Gastroesophageal sphincter (tissue), 4 donors: ENCODE measurements around the gene ADAMTSL2. TPM values are rescaled to one million over a fixed set of nuclear protein-coding genes. Genes with fewer than 3 reads are reported as not detected.

Source experiments
- total RNA-seq, 4 donors: library from RNA; depleted of rRNA; stranded (reverse); fragments of >200 nt; gene quantifications; one replicate each; pipeline ENCODE4 v1.1.0, GENCODE V29; 2016

ADAMTSL2 gene
- total RNA-seq, 4 donors from 2014 or later, result 2.0 to 5.8 (median 3.1) TPM

Other genes with a start within 250 kb of the ADAMTSL2 start
- 10 to 100 TPM; 22.5 to 36.3 (median 25.8) TPM for gene SURF6, start 198.5 kb upstream of the ADAMTSL2 start, total RNA-seq
- gene MED22, start 186.6 kb upstream of the ADAMTSL2 start, total RNA-seq, result 10 to 100 TPM; 25.1 to 47.3 (median 37.8) TPM
- 1,000 to 10,000 TPM; 1,385 to 2,320 (median 1,660) TPM for gene RPL7A, start 186.5 kb upstream of the ADAMTSL2 start, total RNA-seq
- gene SURF1, start 178.2 kb upstream of the ADAMTSL2 start, total RNA-seq, result 10 to 100 TPM; 46.0 to 53.4 (median 49.8) TPM
- 10 to 100 TPM; 11.2 to 16.3 (median 15.3) TPM for gene SURF2, start 178.2 kb upstream of the ADAMTSL2 start, total RNA-seq
- 100 to 1,000 TPM in 3 of 4 donors, 10 to 100 TPM in 1; 78.1 to 139 (median 108) TPM for gene SURF4, start 158.6 kb upstream of the ADAMTSL2 start, total RNA-seq
- 1 to 10 TPM in 1 of 4 donors, under 1 TPM in 1, not detected in 2; 0.93 to 1.3 TPM for gene STKLD1, start 158.3 kb upstream of the ADAMTSL2 start, total RNA-seq
- gene REXO4, start 116.7 kb upstream of the ADAMTSL2 start, total RNA-seq, result 10 to 100 TPM; 11.2 to 29.9 (median 18.1) TPM
- 1 to 10 TPM in 3 of 4 donors, under 1 TPM in 1; 0.94 to 2.7 (median 2.1) TPM for gene ADAMTS13, start 112.3 kb upstream of the ADAMTSL2 start, total RNA-seq
- 10 to 100 TPM; 15.3 to 22.3 (median 16.0) TPM for gene CACFD1, start 74.7 kb upstream of the ADAMTSL2 start, total RNA-seq
- gene SLC2A6, start 55.6 kb upstream of the ADAMTSL2 start, total RNA-seq, result 10 to 100 TPM in 1 of 4 donors, 1 to 10 TPM in 3; 1.7 to 11.8 (median 5.2) TPM
- gene MYMK, start 9.7 kb upstream of the ADAMTSL2 start, total RNA-seq, result not detected
- not detected for gene FAM163B, start 74.7 kb downstream of the ADAMTSL2 start, total RNA-seq
- gene DBH, start 101.7 kb downstream of the ADAMTSL2 start, total RNA-seq, result not detected
- 1 to 10 TPM in 2 of 4 donors, under 1 TPM in 1, not detected in 1; 0.62 to 2.3 (median 1.2) TPM for gene SARDH, start 203.6 kb downstream of the ADAMTSL2 start, total RNA-seq